ENCODE data around the gene KRTAP11-1. TPM values are rescaled to one million over a fixed set of nuclear protein-coding genes. Genes with fewer than 3 reads are reported as not detected.

The KRTAP11-1 gene
- total and polyA plus RNA-seq, 2 donors (not counting 1 experiment from before 2014, with no cell fraction given) = not detected

- no peaks in the 10 kb centered on the region for H3K9me3 ChIP-seq (ENCODE audit: control insufficient read depth, insufficient read depth, low read depth, low read length)
- TF ChIP-seq EZH2 (IDR thresholded peaks at IDR 0.05; ENCODE audit: low read length, missing control alignments) (no peak), CTCF (conservative IDR thresholded peaks at IDR 0.05 in 1 of 2, IDR thresholded peaks at IDR 0.05 in 1 of 2; ENCODE audit: low read depth in 1 of 2, low read length in 2 of 2) (peak; percentile 18 to 40)
Measured at GRCh38 chr21:30831194-30831765, 50.1 kb downstream of the KRTAP11-1 start.

More at GRCh38 chr21:30831194-30831765, 50.1 kb downstream of the KRTAP11-1 start:
- no peak overlapping the region for H3K9ac ChIP-seq (ENCODE audit: insufficient read depth, low read length)
- no peaks in the 10 kb centered on the region for H3K27me3 ChIP-seq (ENCODE audit: control insufficient read depth, insufficient read depth, low read length)
- H4K20me1 ChIP-seq (ENCODE audit: control insufficient read depth, extremely low read depth, insufficient read depth, low read length) = no peaks in the 10 kb centered on the region
- H3K27ac ChIP-seq (ENCODE audit: insufficient read depth, low read length) = no peak overlapping the region
- H2AFZ ChIP-seq (ENCODE audit: low read length) = no peak overlapping the region
- H3K36me3 ChIP-seq (ENCODE audit: control insufficient read depth, insufficient read depth, low read length) = no peaks in the 10 kb centered on the region
- H3K4me1 ChIP-seq (ENCODE audit: control insufficient read depth, extremely low read depth, insufficient read depth, low read length) = no peaks in the 10 kb centered on the region
- H3K4me3 ChIP-seq (replicated peaks in 1 of 4; ENCODE audit: control extremely low read depth in 1 of 4, insufficient read depth in 1 of 4, low read depth in 3 of 4, low read length in 4 of 4) = no peak overlapping the region
- H3K4me2 ChIP-seq (ENCODE audit: extremely low read depth, insufficient read depth, low read length) = no peak overlapping the region
- H3K79me2 ChIP-seq (ENCODE audit: control insufficient read depth, insufficient read depth, low read length) = no peaks in the 10 kb centered on the region
- no peak for DNase-seq (ENCODE audit: low read depth in 2 of 2)

Other genes starting within 250 kb of the KRTAP11-1 start
- not detected in 2 replicates for gene KRTAP20-2, start 246.4 kb downstream of the KRTAP11-1 start, total RNA-seq
- not detected in 2 replicates for gene KRTAP20-2, start 246.4 kb downstream of the KRTAP11-1 start, polyA plus RNA-seq
- gene KRTAP20-3, start 238.7 kb downstream of the KRTAP11-1 start, total RNA-seq = not detected in 2 replicates
- gene KRTAP20-3, start 238.7 kb downstream of the KRTAP11-1 start, polyA plus RNA-seq = not detected in 2 replicates
- gene KRTAP21-3, start 162.8 kb downstream of the KRTAP11-1 start, total RNA-seq = not detected in 2 replicates
- gene KRTAP21-3, start 162.8 kb downstream of the KRTAP11-1 start, polyA plus RNA-seq = not detected in 2 replicates
- gene KRTAP21-2, start 134.3 kb downstream of the KRTAP11-1 start, total RNA-seq = not detected in 2 replicates
- not detected in 2 replicates for gene KRTAP21-2, start 134.3 kb downstream of the KRTAP11-1 start, polyA plus RNA-seq
- gene KRTAP21-1, start 126.2 kb downstream of the KRTAP11-1 start, total RNA-seq = not detected in 2 replicates
- not detected in 2 replicates for gene KRTAP21-1, start 126.2 kb downstream of the KRTAP11-1 start, polyA plus RNA-seq
- gene KRTAP8-1, start 68.3 kb downstream of the KRTAP11-1 start, total RNA-seq = not detected in 2 replicates
- gene KRTAP8-1, start 68.3 kb downstream of the KRTAP11-1 start, polyA plus RNA-seq = not detected in 2 replicates
- gene KRTAP7-1, start 51.8 kb downstream of the KRTAP11-1 start, total RNA-seq = not detected in 2 replicates
- not detected in 2 replicates for gene KRTAP7-1, start 51.8 kb downstream of the KRTAP11-1 start, polyA plus RNA-seq
- gene KRTAP19-8, start 156.9 kb upstream of the KRTAP11-1 start, total RNA-seq = not detected in 2 replicates
- gene KRTAP19-8, start 156.9 kb upstream of the KRTAP11-1 start, polyA plus RNA-seq = not detected in 2 replicates

Data from fibroblast of lung (primary cell).